ENCODE results near the gene SIPA1L3. TPM values are rescaled to one million over a fixed set of nuclear protein-coding genes. Genes with fewer than 3 reads are reported as not detected.

Gene SIPA1L3
- total RNA-seq, 1 donor = 28.9 TPM

- no peak overlapping the region for H3K4me3 ChIP-seq (ENCODE audit: low read depth, low read length)
- DNase-seq (ENCODE audit: low read depth) = no peak
- TF ChIP-seq, protein P1, sequence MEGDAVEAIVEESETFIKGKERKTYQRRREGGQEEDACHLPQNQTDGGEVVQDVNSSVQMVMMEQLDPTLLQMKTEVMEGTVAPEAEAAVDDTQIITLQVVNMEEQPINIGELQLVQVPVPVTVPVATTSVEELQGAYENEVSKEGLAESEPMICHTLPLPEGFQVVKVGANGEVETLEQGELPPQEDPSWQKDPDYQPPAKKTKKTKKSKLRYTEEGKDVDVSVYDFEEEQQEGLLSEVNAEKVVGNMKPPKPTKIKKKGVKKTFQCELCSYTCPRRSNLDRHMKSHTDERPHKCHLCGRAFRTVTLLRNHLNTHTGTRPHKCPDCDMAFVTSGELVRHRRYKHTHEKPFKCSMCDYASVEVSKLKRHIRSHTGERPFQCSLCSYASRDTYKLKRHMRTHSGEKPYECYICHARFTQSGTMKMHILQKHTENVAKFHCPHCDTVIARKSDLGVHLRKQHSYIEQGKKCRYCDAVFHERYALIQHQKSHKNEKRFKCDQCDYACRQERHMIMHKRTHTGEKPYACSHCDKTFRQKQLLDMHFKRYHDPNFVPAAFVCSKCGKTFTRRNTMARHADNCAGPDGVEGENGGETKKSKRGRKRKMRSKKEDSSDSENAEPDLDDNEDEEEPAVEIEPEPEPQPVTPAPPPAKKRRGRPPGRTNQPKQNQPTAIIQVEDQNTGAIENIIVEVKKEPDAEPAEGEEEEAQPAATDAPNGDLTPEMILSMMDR (IDR thresholded peaks at IDR 0.05; ENCODE audit: insufficient read depth, low read length) = no peak
These were observed 35.5 kb downstream of the SIPA1L3 start for GRCh38 chr19:37942516-37942902.

DNA sequence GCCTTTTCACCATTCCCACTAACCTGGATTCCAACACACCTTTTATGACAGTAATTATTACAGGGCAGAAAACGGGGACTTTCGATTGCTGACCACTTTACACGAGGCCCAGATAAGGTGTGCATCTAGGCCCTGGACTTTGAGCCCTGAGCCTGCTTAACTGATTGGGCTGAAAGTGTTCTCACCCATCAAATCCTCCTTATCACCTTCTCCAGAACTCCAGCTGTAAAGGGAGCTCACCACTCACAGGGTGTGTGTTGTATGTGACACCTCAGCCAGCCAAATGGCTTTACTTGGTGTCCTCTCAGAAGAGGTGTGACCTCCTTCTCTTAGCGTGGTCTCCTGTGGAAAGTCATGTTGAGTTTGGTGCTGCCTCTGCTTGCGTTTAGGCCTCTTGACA is 36.5 kb downstream of the SIPA1L3 start:
- DNase-seq (ENCODE audit: low read depth) = no peak
- TF ChIP-seq, protein P1 (IDR thresholded peaks at IDR 0.05; ENCODE audit: insufficient read depth, low read length) = no peak
- no peak overlapping the region for H3K4me3 ChIP-seq (ENCODE audit: low read depth, low read length)

- no peak for DNase-seq (ENCODE audit: low read depth)
- H3K4me3 ChIP-seq (ENCODE audit: low read depth, low read length) = no peak overlapping the region
- TF ChIP-seq, protein P1 (IDR thresholded peaks at IDR 0.05; ENCODE audit: insufficient read depth, low read length) = no peak
These were observed 39.1 kb downstream of the SIPA1L3 start for GRCh38 chr19:37946132-37946531.

- no peak overlapping the region for H3K4me3 ChIP-seq (ENCODE audit: low read depth, low read length)
- no peak for DNase-seq (ENCODE audit: low read depth)
- TF ChIP-seq, protein P1 (IDR thresholded peaks at IDR 0.05; ENCODE audit: insufficient read depth, low read length) = no peak
These were observed 40.8 kb downstream of the SIPA1L3 start for GRCh38 chr19:37947778-37948177.

DNA sequence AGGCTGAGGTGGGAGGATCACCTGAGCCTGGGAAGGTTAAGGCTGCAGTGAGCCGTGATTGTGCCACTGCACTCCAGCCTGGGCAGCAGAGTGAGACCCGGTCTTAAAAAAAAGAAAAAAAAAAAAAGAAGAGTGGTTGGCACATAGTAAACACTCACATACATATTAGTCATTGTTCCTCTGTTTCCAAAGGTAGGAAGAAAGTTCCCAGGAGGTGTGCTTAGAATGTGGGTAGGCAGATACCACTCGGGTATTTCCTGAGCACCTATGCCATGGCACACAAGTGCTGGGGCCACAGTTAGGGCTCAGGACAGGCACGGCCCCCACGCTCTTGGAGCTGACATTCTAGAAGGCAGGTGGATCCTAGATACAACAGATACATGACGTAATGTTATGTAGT is 41.4 kb downstream of the SIPA1L3 start:
- no peak for DNase-seq (ENCODE audit: low read depth)
- H3K4me3 ChIP-seq (ENCODE audit: low read depth, low read length) = no peak overlapping the region
- TF ChIP-seq, protein P1 (IDR thresholded peaks at IDR 0.05; ENCODE audit: insufficient read depth, low read length) = no peak

DNA sequence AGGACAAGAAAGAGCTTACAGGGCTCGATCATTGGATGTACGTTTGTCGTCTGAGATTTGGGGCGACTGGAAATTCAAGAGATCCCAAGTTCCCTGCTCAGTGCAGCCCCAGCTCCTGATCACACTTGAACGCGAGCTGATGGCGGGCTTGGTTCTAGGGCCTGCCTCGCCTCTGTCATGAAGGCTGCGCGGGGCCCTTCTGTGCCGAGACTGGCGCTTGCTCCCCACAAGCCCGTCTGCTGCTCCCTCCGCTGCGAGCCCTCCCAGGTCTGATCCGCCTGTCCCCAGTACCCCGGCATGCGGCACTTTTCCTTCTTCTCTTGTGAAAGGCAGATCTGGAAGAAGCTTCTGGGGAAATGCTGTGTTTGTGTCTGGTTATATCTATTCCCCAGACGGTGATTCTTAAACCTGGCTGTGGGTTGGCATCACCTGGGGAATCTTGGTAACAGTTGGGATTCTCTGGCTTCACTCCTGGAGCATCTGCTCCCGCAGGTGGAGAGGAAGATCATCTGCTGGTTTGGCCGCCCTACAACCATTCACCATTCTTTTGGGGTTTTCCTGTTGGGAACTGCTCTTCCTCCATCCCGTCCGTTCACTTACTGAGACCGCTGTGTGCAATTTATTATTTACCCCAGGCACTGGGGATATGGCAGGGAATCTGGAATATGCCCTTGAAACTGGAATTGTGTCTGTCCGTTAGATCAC is 43.6 kb downstream of the SIPA1L3 start:
- TF ChIP-seq, protein P1 (IDR thresholded peaks at IDR 0.05; ENCODE audit: insufficient read depth, low read length) = no peak
- no peak for DNase-seq (ENCODE audit: low read depth)
- no peak overlapping the region for H3K4me3 ChIP-seq (ENCODE audit: low read depth, low read length)

GRCh38 chr19:37951816-37952210 is 44.8 kb downstream of the SIPA1L3 start:
- DNase-seq (ENCODE audit: low read depth) = no peak
- TF ChIP-seq, protein P1 (IDR thresholded peaks at IDR 0.05; ENCODE audit: insufficient read depth, low read length) = no peak
- H3K4me3 ChIP-seq (ENCODE audit: low read depth, low read length) = no peak overlapping the region

Measured in fibroblast of the aortic adventitia (primary cell).